Liver (tissue), 3 donors: Measurements from ENCODE around the gene SLC5A5.

Experiments
- FOXA2 ChIP-seq: IDR thresholded peaks from 2 replicates; pipeline ENCODE4 v1.6.1; 2016; ENCODE audit warnings: antibody characterized with exemption
- JUND ChIP-seq, 2 donors: IDR thresholded peaks; 2 replicates each; pipeline ENCODE4 v1.6.1; 2016; ENCODE audit warnings: antibody characterized with exemption in 2 of 2
- RAD21 ChIP-seq, 2 donors: IDR thresholded peaks; 2 replicates each; pipeline ENCODE4 v1.6.1; 2016; ENCODE audit warnings: antibody characterized with exemption in 2 of 2, mild to moderate bottlenecking in 2 of 2
- RXRA ChIP-seq, 2 donors: IDR thresholded peaks; 2 replicates each; pipeline ENCODE4 v1.6.1; 2017 to 2018; ENCODE audit warnings: antibody characterized with exemption in 2 of 2, mild to moderate bottlenecking in 1 of 2
- TAF1 ChIP-seq: conservative IDR thresholded peaks from 2 replicates; pipeline ENCODE4 v1.6.1; 2016; ENCODE audit warnings: antibody characterized with exemption, mild to moderate bottlenecking
- YY1 ChIP-seq: IDR thresholded peaks from 2 replicates; pipeline ENCODE4 v1.6.1; 2016; ENCODE audit warnings: antibody characterized with exemption, mild to moderate bottlenecking
- TF ChIP-seq, protein P1 (sequence below): fragments of 150-350 bp; IDR thresholded peaks from 2 replicates; pipeline ENCODE4 v1.5.1; 2017; ENCODE audit warnings: improper control_type of control experiment, low read depth, low read length; ENCODE audit not compliant: missing input control
- TF ChIP-seq, protein P2 (sequence below): IDR thresholded peaks from 2 replicates; pipeline ENCODE4 v1.6.1; 2016; ENCODE audit warnings: antibody characterized with exemption
- donor health status: healthy.
- donor health status: healthy.

DNA sequence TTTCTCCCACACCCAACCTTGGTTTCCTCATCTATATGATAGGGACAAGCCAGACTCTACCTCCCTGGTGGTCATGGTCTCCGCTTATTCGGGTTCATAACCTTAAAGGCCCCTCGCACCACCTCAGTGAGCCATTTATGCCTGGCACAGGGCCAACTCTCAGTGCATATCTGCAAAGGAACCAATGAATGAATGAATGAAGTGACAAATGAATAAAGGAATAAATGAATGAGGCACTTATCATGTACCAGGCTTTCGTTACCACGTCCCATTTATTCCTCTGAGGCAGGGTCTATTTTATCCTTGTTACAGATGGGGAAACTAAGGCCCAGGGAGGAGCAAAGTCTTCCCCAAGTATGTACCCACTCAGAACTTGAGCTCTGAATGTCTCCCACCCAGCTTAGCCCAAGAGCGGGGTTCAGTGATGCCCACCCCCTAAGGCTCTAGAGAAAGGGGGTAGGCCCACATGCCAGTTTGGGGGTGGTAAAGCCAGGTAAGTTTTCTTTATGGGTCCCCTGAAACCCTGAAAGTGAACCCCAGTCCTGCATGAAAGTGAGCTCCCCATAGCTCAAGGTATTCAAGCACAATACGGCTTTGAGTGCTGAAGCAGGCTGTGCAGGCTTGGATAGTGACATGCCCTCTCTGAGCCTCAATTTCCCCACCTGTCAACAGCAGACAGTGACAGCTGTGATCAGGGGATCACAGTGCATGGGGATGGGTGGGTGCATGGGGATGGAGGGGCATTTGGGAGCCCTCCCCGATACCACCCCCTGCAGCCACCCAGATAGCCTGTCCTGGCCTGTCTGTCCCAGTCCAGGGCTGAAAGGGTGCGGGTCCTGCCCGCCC, 490 bp upstream of the SLC5A5 start:
- TF ChIP-seq, protein P1, sequence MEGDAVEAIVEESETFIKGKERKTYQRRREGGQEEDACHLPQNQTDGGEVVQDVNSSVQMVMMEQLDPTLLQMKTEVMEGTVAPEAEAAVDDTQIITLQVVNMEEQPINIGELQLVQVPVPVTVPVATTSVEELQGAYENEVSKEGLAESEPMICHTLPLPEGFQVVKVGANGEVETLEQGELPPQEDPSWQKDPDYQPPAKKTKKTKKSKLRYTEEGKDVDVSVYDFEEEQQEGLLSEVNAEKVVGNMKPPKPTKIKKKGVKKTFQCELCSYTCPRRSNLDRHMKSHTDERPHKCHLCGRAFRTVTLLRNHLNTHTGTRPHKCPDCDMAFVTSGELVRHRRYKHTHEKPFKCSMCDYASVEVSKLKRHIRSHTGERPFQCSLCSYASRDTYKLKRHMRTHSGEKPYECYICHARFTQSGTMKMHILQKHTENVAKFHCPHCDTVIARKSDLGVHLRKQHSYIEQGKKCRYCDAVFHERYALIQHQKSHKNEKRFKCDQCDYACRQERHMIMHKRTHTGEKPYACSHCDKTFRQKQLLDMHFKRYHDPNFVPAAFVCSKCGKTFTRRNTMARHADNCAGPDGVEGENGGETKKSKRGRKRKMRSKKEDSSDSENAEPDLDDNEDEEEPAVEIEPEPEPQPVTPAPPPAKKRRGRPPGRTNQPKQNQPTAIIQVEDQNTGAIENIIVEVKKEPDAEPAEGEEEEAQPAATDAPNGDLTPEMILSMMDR, result no peak
- no peak for TF ChIP-seq TAF1
- no peak for TF ChIP-seq RXRA (IDR thresholded peaks at IDR 0.05)
- TF ChIP-seq FOXA2, result no peak
- TF ChIP-seq RAD21 (IDR thresholded peaks at IDR 0.05), result no peak
- TF ChIP-seq JUND (IDR thresholded peaks at IDR 0.05), result no peak
- TF ChIP-seq, protein P2, sequence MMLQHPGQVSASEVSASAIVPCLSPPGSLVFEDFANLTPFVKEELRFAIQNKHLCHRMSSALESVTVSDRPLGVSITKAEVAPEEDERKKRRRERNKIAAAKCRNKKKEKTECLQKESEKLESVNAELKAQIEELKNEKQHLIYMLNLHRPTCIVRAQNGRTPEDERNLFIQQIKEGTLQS, result no peak
- no peak for TF ChIP-seq YY1
